Measurements from ENCODE around the gene TECPR2.

- TF ChIP-seq CTCF (IDR thresholded peaks at IDR 0.05; ENCODE audit: low read depth, low read length, missing input control) (no peak), HNF4G (IDR thresholded peaks at IDR 0.05) (no peak), JUND (IDR thresholded peaks at IDR 0.05) (no peak), SP1 (IDR thresholded peaks at IDR 0.05) (no peak), EGR1 (IDR thresholded peaks at IDR 0.05; ENCODE audit: low read depth in 2 of 2) (no peak), REST (IDR thresholded peaks at IDR 0.05) (no peak), TAF1 (conservative IDR thresholded peaks at IDR 0.05) (no peak), YY1 (IDR thresholded peaks at IDR 0.05) (no peak), RXRA (IDR thresholded peaks at IDR 0.05) (no peak), GABPA (IDR thresholded peaks at IDR 0.05 in 1 of 2, conservative IDR thresholded peaks at IDR 0.05 in 1 of 2) (no peak), NR2F2 (IDR thresholded peaks at IDR 0.05) (no peak)
- TF ChIP-seq, protein P1, sequence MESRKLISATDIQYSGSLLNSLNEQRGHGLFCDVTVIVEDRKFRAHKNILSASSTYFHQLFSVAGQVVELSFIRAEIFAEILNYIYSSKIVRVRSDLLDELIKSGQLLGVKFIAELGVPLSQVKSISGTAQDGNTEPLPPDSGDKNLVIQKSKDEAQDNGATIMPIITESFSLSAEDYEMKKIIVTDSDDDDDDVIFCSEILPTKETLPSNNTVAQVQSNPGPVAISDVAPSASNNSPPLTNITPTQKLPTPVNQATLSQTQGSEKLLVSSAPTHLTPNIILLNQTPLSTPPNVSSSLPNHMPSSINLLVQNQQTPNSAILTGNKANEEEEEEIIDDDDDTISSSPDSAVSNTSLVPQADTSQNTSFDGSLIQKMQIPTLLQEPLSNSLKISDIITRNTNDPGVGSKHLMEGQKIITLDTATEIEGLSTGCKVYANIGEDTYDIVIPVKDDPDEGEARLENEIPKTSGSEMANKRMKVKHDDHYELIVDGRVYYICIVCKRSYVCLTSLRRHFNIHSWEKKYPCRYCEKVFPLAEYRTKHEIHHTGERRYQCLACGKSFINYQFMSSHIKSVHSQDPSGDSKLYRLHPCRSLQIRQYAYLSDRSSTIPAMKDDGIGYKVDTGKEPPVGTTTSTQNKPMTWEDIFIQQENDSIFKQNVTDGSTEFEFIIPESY (IDR thresholded peaks at IDR 0.05) = no peak
- TF ChIP-seq, protein P2, sequence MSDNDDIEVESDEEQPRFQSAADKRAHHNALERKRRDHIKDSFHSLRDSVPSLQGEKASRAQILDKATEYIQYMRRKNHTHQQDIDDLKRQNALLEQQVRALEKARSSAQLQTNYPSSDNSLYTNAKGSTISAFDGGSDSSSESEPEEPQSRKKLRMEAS (IDR thresholded peaks at IDR 0.05) = no peak
- TF ChIP-seq, protein P3, sequence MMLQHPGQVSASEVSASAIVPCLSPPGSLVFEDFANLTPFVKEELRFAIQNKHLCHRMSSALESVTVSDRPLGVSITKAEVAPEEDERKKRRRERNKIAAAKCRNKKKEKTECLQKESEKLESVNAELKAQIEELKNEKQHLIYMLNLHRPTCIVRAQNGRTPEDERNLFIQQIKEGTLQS (IDR thresholded peaks at IDR 0.05) = no peak
Observed at GRCh38 chr14:102392506-102392905, 29.8 kb downstream of the TECPR2 start.
